Breast epithelium (tissue), 4 donors: ENCODE results near the gene PRR5L. TPM values are rescaled to one million over a fixed set of nuclear protein-coding genes. Genes with fewer than 3 reads are reported as not detected.

Experiments used
- DNase-seq, 2 donors: peaks; one replicate each; pipeline ENCODE4 v3.0.0-alpha.2; 2019; ENCODE audit warnings: low spot score in 2 of 2
- H3K27ac ChIP-seq, 2 donors: fragments of 200-600 bp; sonication (generic) in 1 of 2; one replicate each; pipeline ENCODE4 v1.5.1; 2016 to 2019; ENCODE audit warnings: mild to moderate bottlenecking in 1 of 2
- H3K27me3 ChIP-seq, 2 donors: fragments of 200-600 bp; sonication (generic) in 1 of 2; one replicate each; pipeline versions ENCODE4 v1.5.1 to v1.6.0; 2017 to 2019; ENCODE audit warnings: control low read depth in 1 of 2, mild to moderate bottlenecking in 1 of 2
- H3K36me3 ChIP-seq: fragments of 200-600 bp; one replicate; pipeline ENCODE4 v1.5.1; 2019
- H3K4me1 ChIP-seq, 2 donors: fragments of 200-600 bp; sonication (generic); one replicate each; pipeline ENCODE4 v1.5.1; 2016 to 2019; ENCODE audit warnings: control low read depth in 1 of 2
- H3K4me3 ChIP-seq, 3 donors: fragments of 200-600 bp; sonication (generic); 1 replicate in 2 of 3; 2 replicates in 1 of 3; pipeline ENCODE4 v1.5.1; 2016 to 2019; ENCODE audit warnings: mild to moderate bottlenecking in 3 of 3, moderate library complexity in 2 of 3
- H3K9me3 ChIP-seq, 2 donors: fragments of 200-600 bp; sonication (generic) in 1 of 2; one replicate each; pipeline ENCODE4 v1.5.1; 2016 to 2019; ENCODE audit warnings: control low read depth in 1 of 2
- CTCF ChIP-seq, 3 donors: fragments of 450-650 bp; IDR thresholded peaks; one replicate each; pipeline ENCODE4 v1.5.1; 2016 to 2017; ENCODE audit warnings: antibody characterized with exemption in 3 of 3, mild to moderate bottlenecking in 3 of 3, moderate library complexity in 3 of 3
- POLR2A ChIP-seq: fragments of 450-650 bp; IDR thresholded peaks from one replicate; pipeline ENCODE4 v1.6.1; 2016; ENCODE audit warnings: antibody characterized with exemption, mild to moderate bottlenecking, moderate library complexity
- POLR2AphosphoS5 ChIP-seq, 3 donors: sonication (generic); formaldehyde crosslinking; IDR thresholded peaks; one replicate each; pipeline ENCODE4 v1.6.1; 2017; ENCODE audit warnings: antibody characterized with exemption in 3 of 3
- intact Hi-C: fragments of 100-400 bp; cut with DNase I; formaldehyde crosslinking; loops from one replicate; pipeline ENCODE4 v1.15.1; 2023; ENCODE audit warnings: low total_unique reads
- total RNA-seq, 3 donors: library from RNA; depleted of rRNA; stranded (reverse); fragments of >200 nt; gene quantifications; one replicate each; pipeline ENCODE4 v1.1.0, GENCODE V29; 2016

Gene PRR5L
- total RNA-seq, 3 donors from 2014 or later: 5.6 to 16.1 (median 16.0) TPM

DNA sequence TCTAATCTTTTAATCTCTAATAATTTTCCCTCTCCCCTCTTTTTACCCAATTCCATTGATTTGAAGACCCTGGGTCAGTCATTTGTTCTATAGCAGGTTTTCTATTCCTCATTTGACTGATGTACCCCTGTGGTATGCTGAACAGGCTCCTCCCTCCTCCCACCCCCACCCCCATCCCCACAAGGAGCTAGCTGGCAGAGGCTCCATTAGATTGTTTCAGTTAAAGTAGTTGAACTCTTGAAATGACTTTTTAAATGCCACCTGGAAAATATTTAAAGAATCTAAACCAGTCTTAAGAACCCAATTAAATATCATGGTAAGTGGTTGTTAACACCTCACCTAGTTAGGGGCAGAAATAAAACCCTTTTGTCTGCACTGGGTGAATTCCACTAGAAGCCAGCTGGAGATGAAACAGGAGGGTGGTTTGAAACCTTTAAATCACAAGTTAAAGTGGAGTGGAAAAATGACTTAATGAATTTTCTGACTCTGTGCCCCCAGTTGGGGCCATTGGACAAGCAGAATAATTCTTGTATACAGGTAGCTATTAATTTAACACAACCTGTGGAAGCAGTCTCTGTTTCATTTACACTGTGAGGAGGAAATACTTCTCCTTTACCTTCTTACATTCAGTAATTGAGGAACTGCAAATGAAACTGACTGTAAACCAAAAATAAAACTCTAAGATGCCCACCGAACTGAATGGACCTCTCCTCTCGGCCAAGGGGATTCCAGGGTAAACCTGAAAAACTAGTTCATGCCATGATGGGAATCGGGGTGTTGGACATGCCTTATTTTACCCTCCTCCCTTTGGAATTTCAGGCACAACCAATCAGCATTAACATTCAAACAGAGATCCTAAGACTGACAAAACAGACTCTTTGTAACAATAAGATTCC, 30.7 kb downstream of the PRR5L start:
- Histone ChIP-seq H3K27me3 (no peaks in the 10 kb centered on the region), H3K4me1 (no peaks in the 10 kb centered on the region), H3K4me3 (no peak overlapping the region), H3K27ac (no peak overlapping the region), H3K36me3 (no peaks in the 10 kb centered on the region), H3K9me3 (no peaks in the 10 kb centered on the region)
- intact Hi-C loops: no loop called here
- TF ChIP-seq POLR2AphosphoS5 (IDR thresholded peaks at IDR 0.05): no peak
- TF ChIP-seq CTCF (IDR thresholded peaks at IDR 0.05): no peak
- TF ChIP-seq POLR2A: no peak
- no peak for DNase-seq

DNA sequence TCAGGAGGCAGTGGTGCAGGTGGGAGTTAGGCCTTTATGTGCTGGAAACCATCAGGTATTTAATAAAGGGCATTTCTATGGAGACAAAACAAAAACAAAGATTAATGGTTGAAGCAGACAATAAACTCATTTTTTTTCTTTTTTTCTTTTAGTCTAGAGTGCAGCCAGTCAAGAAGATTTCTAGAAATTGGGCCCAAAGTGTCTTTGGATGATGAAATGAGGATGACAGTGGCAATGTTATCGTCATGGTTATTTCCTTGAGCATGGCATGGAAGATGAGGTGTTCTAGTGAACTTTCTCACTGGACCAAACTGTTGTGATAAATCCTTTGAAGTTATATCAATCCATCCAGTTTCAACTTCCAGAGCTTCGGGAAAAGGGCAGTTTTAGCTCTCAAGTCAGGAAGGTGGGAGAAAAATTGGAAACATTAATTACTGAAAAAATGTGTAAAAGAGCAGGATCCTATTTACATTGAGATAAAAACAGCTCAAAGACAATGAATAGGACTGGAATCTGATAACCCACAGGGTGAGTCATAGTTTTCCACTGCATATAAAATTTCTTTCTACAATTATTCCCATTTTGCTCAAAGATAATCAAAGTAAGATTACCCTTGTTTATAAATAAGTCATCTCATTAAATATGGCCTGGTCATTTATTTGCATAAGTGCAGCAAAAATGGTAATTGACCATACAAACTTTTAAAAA, 33.0 kb downstream of the PRR5L start:
- Histone ChIP-seq H3K27me3 (no peaks in the 10 kb centered on the region), H3K4me3 (no peak overlapping the region), H3K9me3 (no peaks in the 10 kb centered on the region), H3K36me3 (no peaks in the 10 kb centered on the region), H3K27ac (no peak overlapping the region), H3K4me1 (no peaks in the 10 kb centered on the region)
- no peak for TF ChIP-seq POLR2A
- TF ChIP-seq POLR2AphosphoS5 (IDR thresholded peaks at IDR 0.05): no peak
- TF ChIP-seq CTCF (IDR thresholded peaks at IDR 0.05): no peak
- DNase-seq: no peak
- intact Hi-C loops: no loop called here

DNA sequence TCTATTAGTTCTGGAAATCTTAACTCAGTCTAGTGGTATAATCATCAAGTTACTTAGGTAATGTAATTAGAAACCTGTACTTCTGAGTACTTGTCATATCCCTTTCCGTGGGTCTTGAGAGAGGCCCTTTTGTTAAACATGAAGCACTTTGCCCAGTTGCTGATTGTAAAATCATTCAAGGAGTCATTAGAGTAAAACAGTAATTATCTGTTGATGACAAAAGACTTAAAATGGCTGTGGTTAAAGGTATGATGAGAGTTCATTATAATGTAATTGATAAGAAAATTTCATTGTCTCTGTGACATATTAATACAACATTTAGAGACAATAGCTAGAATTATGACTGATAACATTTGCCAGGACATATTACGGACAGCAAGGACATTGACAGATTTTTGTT, 34.3 kb downstream of the PRR5L start:
- DNase-seq: no peak
- Histone ChIP-seq H3K4me1 (no peaks in the 10 kb centered on the region), H3K36me3 (no peaks in the 10 kb centered on the region), H3K4me3 (no peak overlapping the region), H3K27me3 (no peaks in the 10 kb centered on the region), H3K27ac (no peak overlapping the region), H3K9me3 (no peaks in the 10 kb centered on the region)
- TF ChIP-seq POLR2AphosphoS5 (IDR thresholded peaks at IDR 0.05) (no peak), CTCF (IDR thresholded peaks at IDR 0.05) (no peak), POLR2A (no peak)
- intact Hi-C loops: no loop called here

DNA sequence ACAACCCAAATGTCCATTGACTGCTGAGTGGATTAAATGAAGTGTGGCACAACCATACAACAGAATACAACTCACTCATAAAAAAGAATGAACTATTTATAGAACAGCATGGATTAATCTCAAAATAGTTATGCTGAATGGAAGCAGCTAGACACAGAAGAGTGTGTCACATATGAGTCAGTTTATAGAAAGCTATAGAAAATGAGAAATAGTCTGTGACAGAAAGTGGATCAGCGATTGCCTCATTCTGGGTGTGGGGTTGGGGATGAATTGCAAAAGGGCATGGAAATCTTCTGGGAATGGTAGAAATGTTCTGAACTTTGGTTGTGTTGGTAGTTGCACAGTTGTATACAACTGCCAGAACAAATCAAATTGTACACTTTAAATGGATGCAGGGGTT, 37.4 kb downstream of the PRR5L start:
- Histone ChIP-seq H3K4me3 (no peak overlapping the region), H3K4me1 (no peaks in the 10 kb centered on the region), H3K9me3 (no peaks in the 10 kb centered on the region), H3K36me3 (no peaks in the 10 kb centered on the region), H3K27me3 (no peaks in the 10 kb centered on the region), H3K27ac (no peak overlapping the region)
- no peak for DNase-seq
- TF ChIP-seq POLR2AphosphoS5 (IDR thresholded peaks at IDR 0.05) (no peak), POLR2A (no peak), CTCF (IDR thresholded peaks at IDR 0.05) (no peak)
- intact Hi-C loops: no loop called here

DNA sequence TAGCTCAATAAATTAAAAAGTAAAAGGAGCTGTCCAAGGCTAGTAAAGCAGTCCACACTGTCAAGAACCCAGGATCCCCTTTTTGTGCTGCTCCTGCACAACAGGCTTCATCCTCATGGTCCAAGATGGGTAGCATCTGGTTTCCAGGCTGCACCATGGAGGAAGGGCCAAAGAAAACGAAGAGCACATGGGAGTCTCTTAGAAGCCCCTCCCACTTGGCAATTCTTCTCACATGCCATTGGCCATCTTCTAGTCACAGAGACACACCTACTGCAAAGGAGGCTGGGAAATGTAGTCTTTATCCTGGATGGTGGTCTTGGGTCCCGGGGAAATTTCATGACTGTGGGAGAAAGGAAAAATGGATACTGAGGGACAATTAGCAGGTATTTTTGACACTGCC, 37.8 kb downstream of the PRR5L start:
- Histone ChIP-seq H3K4me1 (no peaks in the 10 kb centered on the region), H3K27ac (no peak overlapping the region), H3K4me3 (no peak overlapping the region), H3K9me3 (no peaks in the 10 kb centered on the region), H3K27me3 (no peaks in the 10 kb centered on the region), H3K36me3 (no peaks in the 10 kb centered on the region)
- TF ChIP-seq POLR2AphosphoS5 (IDR thresholded peaks at IDR 0.05) (no peak), POLR2A (no peak), CTCF (IDR thresholded peaks at IDR 0.05) (no peak)
- intact Hi-C loops: no loop called here
- no peak for DNase-seq
